Astrocyte (in vitro differentiated cells and primary cell): ENCODE measurements around the gene ACIN1. TPM values are rescaled to one million over a fixed set of nuclear protein-coding genes. Genes with fewer than 3 reads are reported as not detected.

ENCODE experiments used
- DNase-seq: peaks from one replicate; pipeline ENCODE4 v3.0.0-alpha.2; 2010; ENCODE audit warnings: low read depth
- FAIRE-seq: peaks from 2 replicates; lab custom pipeline; 2011; peaks lifted over from hg19 to GRCh38; lab: Jason Lieb, UNC
- H2AFZ ChIP-seq: 2 replicates; pipeline ENCODE4 v1.6.0; 2012; ENCODE audit warnings: low read depth, low read length, inconsistent platforms
- H3K27ac ChIP-seq: 2 replicates; pipeline ENCODE4 v1.5.1; 2011; ENCODE audit warnings: low read depth, low read length, inconsistent platforms
- H3K27me3 ChIP-seq: 2 replicates; pipeline ENCODE4 v1.6.0; 2011; ENCODE audit warnings: low read length, inconsistent platforms; ENCODE audit not compliant: insufficient read depth
- H3K36me3 ChIP-seq: 2 replicates; pipeline ENCODE4 v1.5.1; 2011; ENCODE audit warnings: low read length, inconsistent platforms; ENCODE audit not compliant: insufficient read depth
- H3K4me1 ChIP-seq: 2 replicates; pipeline ENCODE4 v1.5.1; 2011; ENCODE audit warnings: low read length, inconsistent platforms; ENCODE audit not compliant: insufficient read depth
- H3K4me2 ChIP-seq: 2 replicates; pipeline ENCODE4 v1.6.0; 2012; ENCODE audit warnings: low read length, inconsistent platforms
- H3K4me3 ChIP-seq: 2 replicates; pipeline ENCODE4 v1.5.1; 2011; ENCODE audit warnings: low read depth, mild to moderate bottlenecking, low read length, inconsistent platforms; ENCODE audit not compliant: insufficient read depth
- H3K79me2 ChIP-seq: 2 replicates; pipeline ENCODE4 v1.6.0; 2012; ENCODE audit warnings: mild to moderate bottlenecking, low read length, inconsistent platforms; ENCODE audit not compliant: insufficient read depth
- H3K9ac ChIP-seq: 2 replicates; pipeline ENCODE4 v1.6.0; 2012; ENCODE audit warnings: mild to moderate bottlenecking, low read length, inconsistent platforms
- H3K9me3 ChIP-seq: 2 replicates; pipeline ENCODE4 v1.5.1; 2012; ENCODE audit warnings: low read depth, mild to moderate bottlenecking, low read length, inconsistent platforms; ENCODE audit not compliant: insufficient read depth
- H4K20me1 ChIP-seq: 2 replicates; pipeline ENCODE4 v1.6.0; 2012; ENCODE audit warnings: low read length, inconsistent platforms; ENCODE audit not compliant: insufficient read depth
- H3K27ac Mint-ChIP-seq: one replicate; pipeline ENCODE4 v1.8.0; 2021; ENCODE audit warnings: mild to moderate bottlenecking, mixed read lengths; ENCODE audit not compliant: unreplicated experiment
- H3K27me3 Mint-ChIP-seq: one replicate; pipeline ENCODE4 v1.8.0; 2021; ENCODE audit warnings: low read depth, mixed read lengths; ENCODE audit not compliant: unreplicated experiment
- H3K36me3 Mint-ChIP-seq: one replicate; pipeline ENCODE4 v1.8.0; 2021; ENCODE audit warnings: low read depth, mixed read lengths; ENCODE audit not compliant: unreplicated experiment
- H3K4me1 Mint-ChIP-seq: one replicate; pipeline ENCODE4 v1.8.0; 2021; ENCODE audit warnings: low read depth, mixed read lengths; ENCODE audit not compliant: unreplicated experiment
- H3K4me3 Mint-ChIP-seq: one replicate; pipeline ENCODE4 v1.8.0; 2021; ENCODE audit warnings: mild to moderate bottlenecking, moderate library complexity, mixed read lengths; ENCODE audit not compliant: unreplicated experiment
- H3K9me3 Mint-ChIP-seq: one replicate; pipeline ENCODE4 v1.8.0; 2021; ENCODE audit warnings: mild to moderate bottlenecking, mixed read lengths; ENCODE audit not compliant: unreplicated experiment
- CTCF ChIP-seq: IDR thresholded peaks from 2 replicates; pipeline ENCODE4 v1.5.1; 2011; ENCODE audit warnings: low read depth, mild to moderate bottlenecking, inconsistent platforms, low read length, moderate library complexity; ENCODE audit not compliant: insufficient read depth
- EZH2 ChIP-seq: IDR thresholded peaks from 2 replicates; pipeline ENCODE4 v1.6.1; 2012; ENCODE audit warnings: mild to moderate bottlenecking, low read length, inconsistent platforms; ENCODE audit not compliant: insufficient read depth
- total RNA-seq: library from RNA; stranded (reverse); gene quantifications from 2 replicates; pipeline ENCODE4 v1.2.1, GENCODE V29; 2021

ACIN1 gene
- total RNA-seq, 1 donor from 2014 or later, result 208 TPM

GRCh38 chr14:23070262-23071129, 24.4 kb downstream of the ACIN1 start:
- H3K4me1 Mint-ChIP-seq, result peaks cover 34% of the 10 kb centered on the region
- peak overlapping the region; percentile 89 for H3K27ac ChIP-seq
- peaks cover 6% of the 10 kb centered on the region for H3K36me3 Mint-ChIP-seq

GRCh38 chr14:23069413-23069806, 25.5 kb downstream of the ACIN1 start:
- no peak for FAIRE-seq
- Histone ChIP-seq H2AFZ (no peak overlapping the region), H3K9ac (peak overlapping the region; percentile 99), H3K4me3 (no peak overlapping the region), H3K4me2 (peak overlapping the region; percentile 97), H3K9me3 (no peaks in the 10 kb centered on the region), H3K36me3 (peaks cover 45% of the 10 kb centered on the region), H3K4me1 (peaks cover 43% of the 10 kb centered on the region), H4K20me1 (peaks cover 66% of the 10 kb centered on the region), H3K27ac (peak overlapping the region; percentile 13), H3K27me3 (no peaks in the 10 kb centered on the region), H3K79me2 (peaks cover 83% of the 10 kb centered on the region)
- H3K9me3 Mint-ChIP-seq, result no peaks in the 10 kb centered on the region
- H3K36me3 Mint-ChIP-seq, result peaks cover 6% of the 10 kb centered on the region
- H3K4me3 Mint-ChIP-seq, result peak overlapping the region; percentile 97
- peaks cover 35% of the 10 kb centered on the region for H3K4me1 Mint-ChIP-seq
- DNase-seq, result no peak
- peak overlapping the region; percentile 58 for H3K27ac Mint-ChIP-seq
- no peak for TF ChIP-seq CTCF
- TF ChIP-seq EZH2, result no peak
- no peaks in the 10 kb centered on the region for H3K27me3 Mint-ChIP-seq

More at GRCh38 chr14:23070262-23071129, 24.4 kb downstream of the ACIN1 start:
- Mint-ChIP-seq H3K4me3 (peak overlapping the region; percentile 97), H3K27me3 (no peaks in the 10 kb centered on the region), H3K27ac (peak overlapping the region; percentile 92), H3K9me3 (no peaks in the 10 kb centered on the region)
- Histone ChIP-seq H3K27me3 (no peaks in the 10 kb centered on the region), H4K20me1 (peaks cover 58% of the 10 kb centered on the region), H2AFZ (no peak overlapping the region), H3K36me3 (peaks cover 48% of the 10 kb centered on the region), H3K79me2 (peaks cover 84% of the 10 kb centered on the region), H3K4me2 (peak overlapping the region; percentile 97), H3K9me3 (no peaks in the 10 kb centered on the region), H3K9ac (peak overlapping the region; percentile 99), H3K4me1 (peaks cover 43% of the 10 kb centered on the region), H3K4me3 (peak overlapping the region; percentile 98)
- TF ChIP-seq CTCF, result no peak
- TF ChIP-seq EZH2, result no peak
- DNase-seq (no peak), FAIRE-seq (no peak)
